Ovary (tissue), 3 donors: ENCODE measurements around the gene FGF12.

Experiments
- CTCF ChIP-seq, 3 donors: fragments of 450-650 bp in 2 of 3; fragments of 200-600 bp in 1 of 3; IDR thresholded peaks; one replicate each; pipeline versions ENCODE4 v1.5.1 to v1.8.0; 2016 to 2022; ENCODE audit warnings: antibody characterized with exemption in 3 of 3, mild to moderate bottlenecking in 1 of 3
- EP300 ChIP-seq: sonication (generic); formaldehyde crosslinking; IDR thresholded peaks from one replicate; pipeline ENCODE4 v1.6.1; 2017; ENCODE audit warnings: antibody characterized with exemption
- POLR2A ChIP-seq: fragments of 450-650 bp; IDR thresholded peaks from one replicate; pipeline ENCODE4 v1.6.1; 2017; ENCODE audit warnings: antibody characterized with exemption, mild to moderate bottlenecking, moderate library complexity
- donor health status: DM: no; HTN: no; CAD: no.

GRCh38 chr3:192161661-192162060 lies 565.7 kb downstream of the FGF12 start:
- no peak for TF ChIP-seq CTCF (IDR thresholded peaks at IDR 0.05)
- no peak for TF ChIP-seq POLR2A
- TF ChIP-seq EP300 = no peak
